PC-9 (cell line): ENCODE data around the gene PHLPP2. TPM values are rescaled to one million over a fixed set of nuclear protein-coding genes. Genes with fewer than 3 reads are reported as not detected.
"Not testable (repeated sequence)": the region's sequence is repeated elsewhere in the genome, so short reads cannot be mapped to it uniquely, and the experiment has no call there.

Experiments used
- BruUV-seq: library from RNA; stranded (reverse); fragments of 400-500 nt; replicated peaks from 2 replicates; lab custom pipeline; 2021; lab: Mats Ljungman, UMichigan
- CTCF ChIA-PET: fragments of 300-600 bp; sonication (Branson Sonifier 250); formaldehyde crosslinking; loops from one replicate; lab custom pipeline; 2022; ENCODE audit warnings: antibody characterized with exemption; lab: Charles Lee
- POLR2A ChIA-PET: fragments of 300-600 bp; sonication (Branson Sonifier 250); formaldehyde crosslinking; loops from one replicate; lab custom pipeline; 2022; ENCODE audit warnings: antibody characterized with exemption; ENCODE audit not compliant: unreplicated experiment; lab: Charles Lee
- DNase-seq, 2 experiments: peaks; one replicate each; pipeline versions ENCODE4 v3.0.0 to v3.0.0-alpha.2; 2015 to 2022; ENCODE audit warnings: mixed read lengths in 1 of 2
- H2AFZ ChIP-seq: fragments of 200-600 bp; sonication (generic); 2 replicates; pipeline ENCODE4 v1.8.1; 2017; ENCODE audit warnings: antibody characterized with exemption
- H3F3A ChIP-seq: fragments of 200-600 bp; sonication (generic); 2 replicates; pipeline ENCODE4 v1.8.1; 2017; ENCODE audit warnings: antibody characterized with exemption, mild to moderate bottlenecking, low read depth; ENCODE audit not compliant: insufficient read depth
- H3K27ac ChIP-seq: fragments of 200-600 bp; sonication (generic); 2 replicates; pipeline ENCODE4 v1.6.1; 2016; ENCODE audit warnings: mixed run types
- H3K27me3 ChIP-seq: fragments of 200-600 bp; sonication (generic); 2 replicates; pipeline ENCODE4 v1.6.1; 2016; ENCODE audit warnings: low read depth, mixed run types; ENCODE audit not compliant: insufficient read depth
- H3K36me3 ChIP-seq: fragments of 200-600 bp; sonication (generic); 2 replicates; pipeline ENCODE4 v1.6.1; 2016; ENCODE audit warnings: low read depth, mixed run types
- H3K4me1 ChIP-seq: fragments of 200-600 bp; sonication (generic); replicated peaks from 2 replicates; pipeline ENCODE4 v1.6.1; 2016; ENCODE audit warnings: mixed run types; ENCODE audit not compliant: insufficient read depth
- H3K4me2 ChIP-seq: fragments of 200-600 bp; sonication (generic); 2 replicates; pipeline ENCODE4 v1.6.1; 2017; ENCODE audit warnings: mixed run types
- H3K4me3 ChIP-seq: fragments of 200-600 bp; sonication (generic); 2 replicates; pipeline ENCODE4 v1.6.1; 2016; ENCODE audit warnings: mixed run types
- H3K79me2 ChIP-seq: fragments of 200-600 bp; sonication (generic); 2 replicates; pipeline ENCODE4 v1.6.1; 2017; ENCODE audit warnings: low read depth, mixed run types
- H3K9me2 ChIP-seq: fragments of 200-600 bp; sonication (generic); 2 replicates; pipeline ENCODE4 v1.8.1; 2017; ENCODE audit warnings: mild to moderate bottlenecking; ENCODE audit not compliant: insufficient read depth
- H3K9me3 ChIP-seq: fragments of 200-600 bp; sonication (generic); 2 replicates; pipeline ENCODE4 v1.8.1; 2016; ENCODE audit warnings: low read depth; ENCODE audit not compliant: insufficient read depth
- H4K20me1 ChIP-seq: fragments of 200-600 bp; sonication (generic); 2 replicates; pipeline ENCODE4 v1.8.1; 2017; ENCODE audit not compliant: insufficient read depth
- CTCF ChIP-seq: fragments of 200-600 bp; sonication (generic); conservative IDR thresholded peaks from 2 replicates; pipeline ENCODE4 v1.6.1; 2017; ENCODE audit warnings: mixed run types, antibody characterized with exemption, mild to moderate bottlenecking, moderate library complexity
- EZH2 ChIP-seq: fragments of 200-600 bp; sonication (generic); IDR thresholded peaks from 2 replicates; pipeline ENCODE4 v1.8.0; 2017; ENCODE audit warnings: antibody characterized with exemption, low read depth
- intact Hi-C: fragments of 100-400 bp; cut with micrococcal nuclease; formaldehyde crosslinking; loops from one replicate; pipeline ENCODE4 v1.10.0; 2022; ENCODE audit not compliant: unreplicated experiment
- total RNA-seq: library from RNA; stranded (reverse); gene quantifications from 2 replicates; pipeline ENCODE4 v1.2.3, GENCODE V29; 2021

Gene PHLPP2
- total RNA-seq, 1 experiment from 2014 or later, result 5.5 TPM

- H3K27ac ChIP-seq, result no peak overlapping the region
- H3K27me3 ChIP-seq, result no peaks in the 10 kb centered on the region
- H3K79me2 ChIP-seq, result no peaks in the 10 kb centered on the region
- no peaks in the 10 kb centered on the region for H3K9me2 ChIP-seq
- no peaks in the 10 kb centered on the region for H3K9me3 ChIP-seq
- H3F3A ChIP-seq, result no peaks in the 10 kb centered on the region
- H2AFZ ChIP-seq, result no peak overlapping the region
- no peak overlapping the region for H3K4me2 ChIP-seq
- POLR2A ChIA-PET, result no interaction called here
- TF ChIP-seq EZH2 (no peak), CTCF (no peak)
- H3K4me3 ChIP-seq, result no peak overlapping the region
- H4K20me1 ChIP-seq, result no peaks in the 10 kb centered on the region
- no peaks in the 10 kb centered on the region for H3K4me1 ChIP-seq
- intact Hi-C loops, result no loop called here
- H3K36me3 ChIP-seq, result no peaks in the 10 kb centered on the region
- BruUV-seq, result no TSS peak
- CTCF ChIA-PET, result no interaction called here
- DNase-seq, result no peak
These were observed 31.3 kb downstream of the PHLPP2 start for GRCh38 chr16:71693164-71693563.

- BruUV-seq, result no TSS peak
These were observed 34.6 kb downstream of the PHLPP2 start for GRCh38 chr16:71689901-71690300.

GRCh38 chr16:71687861-71688260 lies 36.6 kb downstream of the PHLPP2 start:
- Histone ChIP-seq H3K4me1 (no peaks in the 10 kb centered on the region), H4K20me1 (no peaks in the 10 kb centered on the region), H3K27ac (no peak overlapping the region), H3F3A (no peaks in the 10 kb centered on the region; the same call in 1 of the 2 replicates), H3K9me2 (no peaks in the 10 kb centered on the region), H3K36me3 (no peaks in the 10 kb centered on the region), H2AFZ (no peak overlapping the region), H3K79me2 (no peaks in the 10 kb centered on the region), H3K27me3 (no peaks in the 10 kb centered on the region), H3K9me3 (no peaks in the 10 kb centered on the region), H3K4me3 (no peak overlapping the region), H3K4me2 (no peak overlapping the region)
- intact Hi-C loops, result no loop called here
- TF ChIP-seq CTCF, result no peak
- TF ChIP-seq EZH2, result no peak
- DNase-seq, result no peak
- POLR2A ChIA-PET, result no interaction called here
- no TSS peak for BruUV-seq
- CTCF ChIA-PET, result no interaction called here

More at GRCh38 chr16:71689901-71690300, 34.6 kb downstream of the PHLPP2 start:
- no peak for DNase-seq
- Histone ChIP-seq H3K4me2 (no peak overlapping the region), H3K9me2 (no peaks in the 10 kb centered on the region), H3K27me3 (no peaks in the 10 kb centered on the region), H3K4me1 (no peaks in the 10 kb centered on the region), H4K20me1 (no peaks in the 10 kb centered on the region), H3K9me3 (no peaks in the 10 kb centered on the region), H3K27ac (no peak overlapping the region), H3K36me3 (no peaks in the 10 kb centered on the region), H2AFZ (no peak overlapping the region), H3K79me2 (no peaks in the 10 kb centered on the region), H3K4me3 (no peak overlapping the region), H3F3A (no peaks in the 10 kb centered on the region; the same call in 1 of the 2 replicates)
- ChIA-PET POLR2A (interaction anchor here (0.7 kb wide), 1 partner anchor 16 kb away, joined by 5 read pairs; no protein-coding TSS in a partner anchor), CTCF (no interaction called here)
- intact Hi-C loops, result no loop called here
- TF ChIP-seq EZH2 (no peak), CTCF (no peak)

- H3K27me3 ChIP-seq, H3K79me2 ChIP-seq, H3K36me3 ChIP-seq, CTCF ChIA-PET, H3K4me1 ChIP-seq, H2AFZ ChIP-seq, BruUV-seq, DNase-seq, H3K27ac ChIP-seq, intact Hi-C loops, H4K20me1 ChIP-seq, H3K9me2 ChIP-seq, H3K9me3 ChIP-seq, H3K4me3 ChIP-seq, H3F3A ChIP-seq, POLR2A ChIA-PET, H3K4me2 ChIP-seq: not testable (repeated sequence)
These were observed 40.2 kb downstream of the PHLPP2 start for GRCh38 chr16:71684280-71684679.
